CD14-positive monocyte (primary cell): ENCODE data around the gene TRA2B. TPM values are rescaled to one million over a fixed set of nuclear protein-coding genes. Genes with fewer than 3 reads are reported as not detected.

Experiments
- DNase-seq, 3 donors: peaks; one replicate each; pipeline ENCODE4 v3.0.0-alpha.2; 2011 to 2022
- H2AFZ ChIP-seq: 2 replicates; pipeline ENCODE4 v1.6.0; 2012; ENCODE audit warnings: mild to moderate bottlenecking, low read depth, low read length, inconsistent platforms; ENCODE audit not compliant: insufficient read depth, poor library complexity, severe bottlenecking
- H3K27ac ChIP-seq, 2 donors: 1 replicate in 1 of 2; 2 replicates in 1 of 2; pipeline ENCODE4 v1.5.1; 2012 to 2013; ENCODE audit warnings: low read length in 2 of 2, control low read depth in 1 of 2, inconsistent platforms in 1 of 2, low read depth in 1 of 2, mild to moderate bottlenecking in 1 of 2
- H3K27me3 ChIP-seq, 2 donors: one replicate each; pipeline versions ENCODE4 v1.6.0 to v1.6.1; 2011 to 2013; ENCODE audit warnings: low read length in 2 of 2; ENCODE audit not compliant: control insufficient read depth in 2 of 2, insufficient read depth in 2 of 2
- H3K36me3 ChIP-seq, 2 donors: replicated peaks in 1 of 2; 1 replicate in 1 of 2; 2 replicates in 1 of 2; pipeline versions ENCODE4 v1.5.1 to v1.6.1; 2012 to 2013; ENCODE audit warnings: low read length in 2 of 2, control low read depth in 1 of 2, inconsistent platforms in 1 of 2, mild to moderate bottlenecking in 1 of 2; ENCODE audit not compliant: insufficient read depth in 2 of 2, control insufficient read depth in 1 of 2
- H3K4me1 ChIP-seq, 2 donors: 1 replicate in 1 of 2; 2 replicates in 1 of 2; pipeline versions ENCODE4 v1.5.1 to v1.6.1; 2012 to 2013; ENCODE audit warnings: low read length in 2 of 2, control low read depth in 1 of 2, inconsistent platforms in 1 of 2, mild to moderate bottlenecking in 1 of 2, moderate library complexity in 1 of 2; ENCODE audit not compliant: insufficient read depth in 2 of 2, control insufficient read depth in 1 of 2
- H3K4me2 ChIP-seq: replicated peaks from 2 replicates; pipeline ENCODE3; 2012; ENCODE audit warnings: low read length, moderate library complexity, mild to moderate bottlenecking; ENCODE audit not compliant: poor library complexity, severe bottlenecking; ENCODE audit errors: extremely low read depth
- H3K4me3 ChIP-seq, 3 experiments: fragments of 200-600 bp in 1 of 3; sonication (generic) in 1 of 3; replicated peaks in 1 of 3; 1 replicate in 2 of 3; 2 replicates in 1 of 3; pipeline ENCODE4 v1.5.1; 2011 to 2013; ENCODE audit warnings: low read length in 3 of 3, mild to moderate bottlenecking in 3 of 3, control low read depth in 2 of 3, low read depth in 2 of 3, inconsistent platforms in 1 of 3, moderate library complexity in 1 of 3
- H3K79me2 ChIP-seq: 2 replicates; pipeline ENCODE4 v1.6.0; 2012; ENCODE audit warnings: mild to moderate bottlenecking, control low read depth, inconsistent platforms, low read length, moderate library complexity; ENCODE audit not compliant: insufficient read depth
- H3K9ac ChIP-seq: 2 replicates; pipeline ENCODE4 v1.6.0; 2017; ENCODE audit warnings: low read length, mild to moderate bottlenecking; ENCODE audit not compliant: insufficient read depth, poor library complexity, severe bottlenecking
- H3K9me3 ChIP-seq, 2 donors: replicated peaks in 1 of 2; 1 replicate in 1 of 2; 2 replicates in 1 of 2; pipeline versions ENCODE4 v1.5.1 to v1.6.1; 2012 to 2013; ENCODE audit warnings: low read length in 2 of 2, control low read depth in 1 of 2; ENCODE audit not compliant: control insufficient read depth in 1 of 2, insufficient read depth in 1 of 2
- H4K20me1 ChIP-seq: 2 replicates; pipeline ENCODE4 v1.6.0; 2012; ENCODE audit warnings: mild to moderate bottlenecking, low read length, control low read depth, moderate library complexity; ENCODE audit not compliant: insufficient read depth
- H3K27ac Mint-ChIP-seq, 7 donors: one replicate each; pipeline ENCODE4 v1.8.0; 2020; ENCODE audit warnings: mild to moderate bottlenecking in 7 of 7, mixed read lengths in 7 of 7, moderate library complexity in 6 of 7, inconsistent platforms in 2 of 7
- H3K27me3 Mint-ChIP-seq, 3 donors: one replicate each; pipeline ENCODE4 v1.8.0; 2021 to 2022; ENCODE audit warnings: low read depth in 3 of 3, mild to moderate bottlenecking in 3 of 3, mixed read lengths in 3 of 3, moderate library complexity in 3 of 3, inconsistent platforms in 1 of 3
- H3K36me3 Mint-ChIP-seq, 2 donors: one replicate each; pipeline ENCODE4 v1.8.0; 2020; ENCODE audit warnings: mixed read lengths in 2 of 2, inconsistent platforms in 1 of 2, mild to moderate bottlenecking in 1 of 2
- H3K4me1 Mint-ChIP-seq: one replicate; pipeline ENCODE4 v1.8.0; 2020; ENCODE audit warnings: mild to moderate bottlenecking, mixed read lengths
- H3K4me3 Mint-ChIP-seq, 2 donors: one replicate each; pipeline ENCODE4 v1.8.0; 2020; ENCODE audit warnings: mild to moderate bottlenecking in 2 of 2, mixed read lengths in 2 of 2, moderate library complexity in 1 of 2
- H3K9me3 Mint-ChIP-seq, 7 donors: one replicate each; pipeline ENCODE4 v1.8.0; 2020 to 2022; ENCODE audit warnings: mixed read lengths in 7 of 7, mild to moderate bottlenecking in 6 of 7, moderate library complexity in 6 of 7, inconsistent platforms in 2 of 7
- CTCF ChIP-seq: fragments of 200-600 bp; IDR thresholded peaks from one replicate; pipeline ENCODE4 v1.8.0; 2022; ENCODE audit warnings: antibody characterized with exemption, mild to moderate bottlenecking
- WGBS: methylation state at CpG from one replicate; pipeline ENCODE4 v1.1.5; 2013; ENCODE audit warnings: missing lambda C conversion rate; ENCODE audit not compliant: insufficient coverage; 5-methylcytosine and 5-hydroxymethylcytosine counted together
- intact Hi-C, 2 donors: fragments of 100-400 bp; cut with micrococcal nuclease; formaldehyde crosslinking; loops; one replicate each; pipeline versions ENCODE4 v1.15.0 to v1.15.1; 2023
- polyA plus RNA-seq, 3 donors: library from polyadenylated mRNA; depleted of rRNA in 1 of 3; unstranded in 2 of 3; stranded (reverse) in 1 of 3; fragments of 300-500 nt in 2 of 3; fragments of >200 nt in 1 of 3; fragmentation: Illumina TruSeq in 2 of 3; gene quantifications; 1 replicate in 2 of 3; 2 replicates in 1 of 3; pipeline ENCODE4 v1.2.3, GENCODE V29; 2012 to 2021

The TRA2B gene
- polyA plus RNA-seq, 3 donors = 99.9 to 507 (median 121) TPM

GRCh38 chr3:185881926-185882325, 55.9 kb downstream of the TRA2B start:
- peaks cover 0 to 7% (median 1%) of the 10 kb centered on the region in 3 donors for H3K27me3 Mint-ChIP-seq
- Histone ChIP-seq H3K27ac (no peak overlapping the region), H3K9ac (no peak overlapping the region), H2AFZ (peak overlapping the region; percentile 15), H3K4me1 (no peaks in the 10 kb centered on the region), H3K9me3 (no peaks in the 10 kb centered on the region), H3K27me3 (no peaks in the 10 kb centered on the region), H3K79me2 (no peaks in the 10 kb centered on the region), H3K36me3 (no peaks in the 10 kb centered on the region), H3K4me2 (no peak overlapping the region), H3K4me3 (no peak overlapping the region), H4K20me1 (no peaks in the 10 kb centered on the region)
- peaks cover 5% of the 10 kb centered on the region for H3K4me1 Mint-ChIP-seq
- no peak overlapping the region for H3K4me3 Mint-ChIP-seq
- TF ChIP-seq CTCF = no peak
- no peaks in the 10 kb centered on the region for H3K9me3 Mint-ChIP-seq
- WGBS = no CpG with 5 or more reads among the region's 4 CpGs
- H3K36me3 Mint-ChIP-seq = no peaks in the 10 kb centered on the region
- DNase-seq = no peak
- H3K27ac Mint-ChIP-seq = no peak overlapping the region
- intact Hi-C loops = no loop called here

- H3K27ac ChIP-seq = no peak overlapping the region
- no peak for TF ChIP-seq CTCF
- H3K27ac Mint-ChIP-seq = no peak overlapping the region
- no peaks in the 10 kb centered on the region for H3K9me3 ChIP-seq
- no peaks in the 10 kb centered on the region for H4K20me1 ChIP-seq
- H3K9me3 Mint-ChIP-seq = no peaks in the 10 kb centered on the region
- no peak overlapping the region for H3K9ac ChIP-seq
- H3K4me3 ChIP-seq = no peak overlapping the region
- H3K4me3 Mint-ChIP-seq = no peak overlapping the region
- H3K36me3 Mint-ChIP-seq = no peaks in the 10 kb centered on the region
- intact Hi-C loops = no loop called here
- H2AFZ ChIP-seq = no peak overlapping the region
- no peaks in the 10 kb centered on the region for H3K36me3 ChIP-seq
- no peaks in the 10 kb centered on the region for H3K79me2 ChIP-seq
- no peaks in the 10 kb centered on the region for H3K4me1 ChIP-seq
- peaks cover 5% of the 10 kb centered on the region for H3K4me1 Mint-ChIP-seq
- DNase-seq = no peak
- H3K27me3 ChIP-seq = no peaks in the 10 kb centered on the region
- peaks cover 0 to 4% (median 0%) of the 10 kb centered on the region in 3 donors for H3K27me3 Mint-ChIP-seq
- no peak overlapping the region for H3K4me2 ChIP-seq
- WGBS = 95% methylated on average over 6 of the region's 7 CpGs
Measured at GRCh38 chr3:185880600-185880999, 57.2 kb downstream of the TRA2B start.
